GM12865 (cell line): ENCODE data around the gene GRAMD4.

Source experiments
- DNase-seq: peaks from one replicate; pipeline ENCODE4 v3.0.0; 2010; ENCODE audit warnings: low read depth
- H3K4me3 ChIP-seq: 2 replicates; pipeline ENCODE4 v1.5.1; 2011; ENCODE audit warnings: mild to moderate bottlenecking, low read depth, low read length, control low read depth
- CTCF ChIP-seq: IDR thresholded peaks from 2 replicates; pipeline ENCODE4 v1.5.1; 2011; ENCODE audit warnings: low read length, control low read depth, low read depth, inconsistent platforms; ENCODE audit not compliant: insufficient read depth; ENCODE audit errors: missing control alignments

GRAMD4 gene

GRCh38 chr22:46574993-46575910, 44.9 kb upstream of the GRAMD4 start:
- DNase-seq, result no peak
- no peak for TF ChIP-seq CTCF

DNA sequence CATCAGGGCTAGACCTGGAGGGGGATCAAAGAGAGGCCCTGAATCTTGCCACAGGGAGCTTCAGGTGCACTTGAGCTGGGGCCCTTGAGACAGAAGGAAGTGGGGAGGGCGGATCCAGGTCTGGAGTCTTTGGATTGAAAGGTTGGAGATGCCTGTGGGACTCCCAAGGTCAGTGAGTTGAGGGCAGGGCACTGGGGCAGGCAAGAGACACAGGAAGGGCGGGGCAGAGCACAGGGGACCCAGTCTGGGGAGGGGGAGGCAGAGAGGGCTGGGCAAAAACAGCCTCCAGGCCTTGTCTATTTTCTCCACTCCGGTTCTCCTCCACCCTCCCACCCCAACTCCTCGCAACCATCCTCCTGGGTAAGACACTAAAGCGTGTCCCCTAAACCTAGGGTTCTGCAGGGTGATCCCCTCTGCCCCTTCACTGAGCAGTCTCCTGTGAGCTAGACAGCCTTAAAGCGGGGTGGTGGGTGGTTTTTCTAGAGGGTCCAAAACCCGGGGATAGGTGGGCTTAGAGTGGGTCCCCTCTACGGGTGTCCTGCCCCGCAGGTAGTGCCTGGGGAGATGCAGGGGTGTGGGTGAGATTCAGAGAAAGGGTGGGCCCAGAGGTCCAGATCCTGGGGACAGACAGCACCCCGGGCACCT, 44.2 kb upstream of the GRAMD4 start:
- no peak for DNase-seq
- H3K4me3 ChIP-seq, result peak overlapping the region; percentile 19; the same call in 1 of the 2 replicates
- no peak for TF ChIP-seq CTCF

More at GRCh38 chr22:46574993-46575910, 44.9 kb upstream of the GRAMD4 start:
- H3K4me3 ChIP-seq, result no peak overlapping the region

- H3K4me3 ChIP-seq, result peak overlapping the region; percentile 61; the same call in 1 of the 2 replicates
- no peak for TF ChIP-seq CTCF
- peak; percentile 70 for DNase-seq
Observed at GRCh38 chr22:46576556-46577367, 43.4 kb upstream of the GRAMD4 start.

DNA sequence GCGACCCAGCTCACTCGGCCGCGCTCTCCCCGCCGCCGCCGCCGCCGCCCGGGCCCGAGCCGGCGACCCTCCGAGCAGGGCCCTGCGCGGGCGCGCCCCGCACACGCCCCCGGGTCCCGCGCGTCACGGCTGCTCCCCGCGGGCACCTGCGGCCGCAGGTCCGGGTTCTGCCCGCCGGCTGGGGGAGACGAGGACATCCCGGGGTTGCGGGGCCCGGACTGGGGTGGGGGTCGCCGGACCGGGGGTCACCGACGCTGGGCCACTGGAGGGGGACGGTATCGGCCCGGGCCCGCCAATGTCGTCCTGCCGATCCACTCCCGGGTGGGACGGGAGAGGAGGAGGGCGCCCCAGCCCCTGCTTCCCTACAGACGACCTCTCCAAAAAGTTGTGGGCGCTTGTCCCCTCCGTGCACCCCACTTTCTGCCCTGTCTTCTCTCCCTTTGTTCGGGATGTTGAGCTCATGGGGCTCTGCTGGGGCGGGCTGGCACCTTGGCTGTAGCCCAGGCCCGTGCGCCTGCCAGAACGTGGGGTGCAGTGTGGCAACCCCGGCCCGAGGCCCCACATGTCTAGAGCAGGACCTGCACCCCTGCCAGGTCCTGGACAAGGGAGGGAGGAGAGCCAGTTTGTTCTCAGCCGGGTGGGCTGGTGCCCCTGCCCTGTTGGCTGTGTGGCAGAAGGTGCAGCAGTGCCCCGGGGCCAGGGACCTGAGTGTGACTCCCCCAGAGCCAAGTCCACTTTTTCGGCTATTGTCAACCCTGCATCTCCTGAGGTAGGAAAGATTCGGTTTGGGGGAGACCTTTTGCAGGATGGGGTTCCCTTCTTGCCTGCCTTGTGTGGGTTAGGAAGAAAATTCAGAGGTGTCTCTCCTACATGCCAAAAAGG, 42.6 kb upstream of the GRAMD4 start:
- no peak for DNase-seq
- peak overlapping the region; percentile 61 for H3K4me3 ChIP-seq
- TF ChIP-seq CTCF, result no peak

- TF ChIP-seq CTCF, result no peak
- no peak overlapping the region; the same call in 1 of the 2 replicates for H3K4me3 ChIP-seq
- no peak for DNase-seq
Observed at GRCh38 chr22:46578251-46578823, 41.8 kb upstream of the GRAMD4 start.
